ENCODE results near the gene CLK1.
A peak's percentile ranks its signal among the peaks of the same experiment; 100 is the strongest.

DNA sequence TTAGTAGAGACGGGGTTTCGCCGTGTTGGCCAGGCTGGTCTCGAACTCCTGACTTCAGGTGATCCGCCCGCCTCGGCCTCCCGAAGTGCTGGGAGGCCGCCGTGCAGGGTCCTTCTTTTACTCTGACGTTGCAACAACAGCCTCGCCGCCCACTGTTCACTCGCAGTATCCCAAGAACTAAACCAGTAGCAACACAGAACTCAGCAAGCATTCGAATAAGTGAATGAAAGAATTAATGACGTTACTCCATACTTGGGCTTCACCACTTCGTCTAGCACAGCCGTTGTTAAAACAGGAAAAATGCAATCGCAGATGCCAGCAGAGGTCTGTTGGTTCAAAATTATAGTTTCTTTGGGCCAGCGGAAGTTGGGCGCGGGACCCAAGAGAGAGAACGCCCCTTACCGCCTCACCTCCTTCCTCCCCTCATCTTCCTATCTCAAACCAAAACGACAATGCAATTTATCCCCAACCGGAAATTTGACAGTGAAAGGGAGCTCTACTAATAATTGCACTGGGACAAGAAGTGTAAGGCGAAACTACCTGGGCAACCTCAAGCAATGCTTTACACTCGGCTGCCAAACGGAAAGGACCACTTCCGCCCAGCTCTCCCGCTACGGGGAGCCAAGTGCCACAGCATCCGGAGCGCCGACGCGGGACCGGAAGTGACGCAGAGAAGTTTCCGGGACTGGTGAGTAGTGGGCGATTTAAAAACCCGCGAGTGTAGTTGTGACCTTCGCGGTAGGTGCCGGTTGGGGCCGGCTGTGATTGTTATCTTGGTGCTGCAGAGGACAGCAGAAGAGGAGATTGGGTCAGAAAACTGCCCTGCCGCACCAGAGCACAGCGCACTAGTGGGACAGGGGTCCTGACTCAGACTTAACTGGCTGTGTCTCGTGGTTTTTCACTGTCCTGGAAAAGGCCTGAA lies 24.5 kb upstream of the CLK1 start, which contains the start of the genes NIF3L1 and PPIL3:
- TF ChIP-seq, protein P1, sequence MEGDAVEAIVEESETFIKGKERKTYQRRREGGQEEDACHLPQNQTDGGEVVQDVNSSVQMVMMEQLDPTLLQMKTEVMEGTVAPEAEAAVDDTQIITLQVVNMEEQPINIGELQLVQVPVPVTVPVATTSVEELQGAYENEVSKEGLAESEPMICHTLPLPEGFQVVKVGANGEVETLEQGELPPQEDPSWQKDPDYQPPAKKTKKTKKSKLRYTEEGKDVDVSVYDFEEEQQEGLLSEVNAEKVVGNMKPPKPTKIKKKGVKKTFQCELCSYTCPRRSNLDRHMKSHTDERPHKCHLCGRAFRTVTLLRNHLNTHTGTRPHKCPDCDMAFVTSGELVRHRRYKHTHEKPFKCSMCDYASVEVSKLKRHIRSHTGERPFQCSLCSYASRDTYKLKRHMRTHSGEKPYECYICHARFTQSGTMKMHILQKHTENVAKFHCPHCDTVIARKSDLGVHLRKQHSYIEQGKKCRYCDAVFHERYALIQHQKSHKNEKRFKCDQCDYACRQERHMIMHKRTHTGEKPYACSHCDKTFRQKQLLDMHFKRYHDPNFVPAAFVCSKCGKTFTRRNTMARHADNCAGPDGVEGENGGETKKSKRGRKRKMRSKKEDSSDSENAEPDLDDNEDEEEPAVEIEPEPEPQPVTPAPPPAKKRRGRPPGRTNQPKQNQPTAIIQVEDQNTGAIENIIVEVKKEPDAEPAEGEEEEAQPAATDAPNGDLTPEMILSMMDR (IDR thresholded peaks at IDR 0.05), result peak in 2 of 3 experiments; percentile 3 to 18
- TF ChIP-seq POLR2AphosphoS5 (IDR thresholded peaks at IDR 0.05), result peak; percentile 82 to 93
- peak; percentile 7 for TF ChIP-seq POLR2A (IDR thresholded peaks at IDR 0.05; ENCODE audit: low read depth)
